ENCODE measurements around the gene PPP1R18.

Gene PPP1R18

GRCh38 chr6:30681766-30682142 is 4.7 kb downstream of the PPP1R18 start:
- TF ChIP-seq CTCF (IDR thresholded peaks at IDR 0.05; ENCODE audit: insufficient read depth, low read length, poor library complexity, severe bottlenecking): no peak
- Histone ChIP-seq H3K27me3 (replicated peaks; ENCODE audit: control insufficient read depth, insufficient read depth, low read length) (no peaks in the 10 kb centered on the region), H3K36me3 (ENCODE audit: control insufficient read depth, insufficient read depth, low read length) (peaks cover 16% of the 10 kb centered on the region), H3K4me3 (replicated peaks; ENCODE audit: low read depth, low read length) (peak overlapping the region; percentile 95)
- DNase-seq (ENCODE audit: extremely low read depth, insufficient read length): peak; percentile 18

- Histone ChIP-seq H3K36me3 (ENCODE audit: control insufficient read depth, insufficient read depth, low read length) (peaks cover 22% of the 10 kb centered on the region), H3K27me3 (replicated peaks; ENCODE audit: control insufficient read depth, insufficient read depth, low read length) (no peaks in the 10 kb centered on the region), H3K4me3 (replicated peaks; ENCODE audit: low read depth, low read length) (peak overlapping the region; percentile 51)
- no peak for DNase-seq (ENCODE audit: extremely low read depth, insufficient read length)
- TF ChIP-seq CTCF (IDR thresholded peaks at IDR 0.05; ENCODE audit: insufficient read depth, low read length, poor library complexity, severe bottlenecking): no peak
These were observed 6.5 kb downstream of the PPP1R18 start for GRCh38 chr6:30679765-30680535.

DNA sequence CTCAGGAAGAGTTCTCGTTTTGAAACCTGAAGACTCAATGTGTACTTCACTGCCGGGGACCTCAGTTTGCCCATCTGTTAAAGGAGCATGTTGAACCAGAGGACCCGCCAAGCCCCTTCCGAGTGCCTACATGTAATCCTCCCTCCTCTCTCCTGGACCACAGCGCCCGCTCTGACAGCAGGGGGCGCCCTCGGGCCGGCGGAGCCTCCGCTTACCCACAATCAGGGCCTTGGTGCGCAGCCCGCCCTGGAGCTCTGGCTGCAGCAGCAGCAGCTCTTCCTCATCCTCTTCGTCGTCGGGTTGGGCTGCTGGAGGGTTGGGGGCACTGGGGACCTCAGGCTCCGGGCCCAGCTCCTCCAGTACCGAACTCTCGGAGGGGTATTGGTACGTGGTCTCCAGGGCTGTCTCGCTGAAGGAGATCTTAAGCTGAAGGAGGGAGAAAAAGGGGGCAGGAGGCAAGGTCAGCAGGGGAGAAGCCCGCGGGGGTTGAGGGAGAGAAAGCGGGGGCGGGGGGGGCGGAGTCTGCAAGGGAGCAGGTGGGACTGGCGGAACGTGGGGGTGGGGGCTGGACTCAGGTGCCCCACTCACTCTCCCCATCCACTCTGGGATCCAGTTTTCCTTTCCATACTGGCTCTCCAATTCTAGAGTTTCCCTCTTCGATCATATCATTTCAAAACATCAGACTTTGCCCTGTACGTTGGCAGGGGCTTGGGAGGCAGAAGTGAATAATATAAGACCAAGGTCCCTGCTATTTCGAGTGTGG is 7.3 kb downstream of the PPP1R18 start:
- Histone ChIP-seq H3K4me3 (replicated peaks; ENCODE audit: low read depth, low read length) (peak overlapping the region; percentile 51), H3K27me3 (replicated peaks; ENCODE audit: control insufficient read depth, insufficient read depth, low read length) (no peaks in the 10 kb centered on the region), H3K36me3 (ENCODE audit: control insufficient read depth, insufficient read depth, low read length) (peaks cover 22% of the 10 kb centered on the region)
- peak; percentile 99 for TF ChIP-seq CTCF (IDR thresholded peaks at IDR 0.05; ENCODE audit: insufficient read depth, low read length, poor library complexity, severe bottlenecking)
- peak; percentile 91 for DNase-seq (ENCODE audit: extremely low read depth, insufficient read length)

DNA sequence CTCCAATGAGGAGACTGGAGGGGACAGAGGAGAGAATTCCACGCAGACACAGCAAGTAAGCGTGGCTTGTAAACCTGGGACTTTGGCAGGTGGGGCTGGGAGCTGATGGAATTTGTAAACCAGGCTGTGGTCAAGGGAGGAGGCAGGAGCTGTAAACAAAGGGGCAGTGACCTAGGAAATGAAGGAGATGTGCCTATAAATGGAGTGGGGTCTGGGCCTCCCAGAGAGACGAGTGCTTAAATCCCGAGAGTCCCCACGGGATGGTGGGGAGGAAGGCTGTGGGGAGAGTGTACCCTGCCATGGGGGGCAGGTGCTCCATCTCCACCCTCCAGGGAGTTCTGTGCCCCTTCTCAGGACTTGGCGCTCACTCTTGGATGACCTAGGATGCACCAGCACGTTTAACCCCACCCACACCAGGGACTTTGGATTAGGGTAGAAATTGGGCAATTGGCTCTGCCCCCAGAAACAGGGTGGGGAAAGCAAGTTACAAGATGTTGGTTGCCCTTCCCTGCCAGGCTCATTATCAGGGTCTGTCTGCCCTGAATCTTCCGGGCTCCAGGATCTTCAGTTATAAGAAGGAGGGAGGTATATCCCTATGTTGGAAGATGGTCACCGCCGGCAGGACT is 9.7 kb downstream of the PPP1R18 start:
- no peak for DNase-seq (ENCODE audit: extremely low read depth, insufficient read length)
- no peak overlapping the region for H3K4me3 ChIP-seq (replicated peaks; ENCODE audit: low read depth, low read length)
- no peak for TF ChIP-seq CTCF (IDR thresholded peaks at IDR 0.05; ENCODE audit: insufficient read depth, low read length, poor library complexity, severe bottlenecking)
- no peaks in the 10 kb centered on the region for H3K27me3 ChIP-seq (replicated peaks; ENCODE audit: control insufficient read depth, insufficient read depth, low read length)
- peaks cover 22% of the 10 kb centered on the region for H3K36me3 ChIP-seq (ENCODE audit: control insufficient read depth, insufficient read depth, low read length)

GRCh38 chr6:30672445-30673253 is 13.8 kb downstream of the PPP1R18 start, which contains the start of gene DHX16:
Gene DHX16 (minus strand): TSS chr6:30673006. CDS start chr6:30672841, 165 bp downstream.
- DNase-seq (ENCODE audit: extremely low read depth, insufficient read length): peak; percentile 87
- Histone ChIP-seq H3K36me3 (ENCODE audit: control insufficient read depth, insufficient read depth, low read length) (peaks cover 12% of the 10 kb centered on the region), H3K4me3 (replicated peaks; ENCODE audit: low read depth, low read length) (peak within 1 kb of the TSS; percentile 99), H3K27me3 (replicated peaks; ENCODE audit: control insufficient read depth, insufficient read depth, low read length) (no peaks in the 10 kb centered on the region)
- TF ChIP-seq CTCF (IDR thresholded peaks at IDR 0.05; ENCODE audit: insufficient read depth, low read length, poor library complexity, severe bottlenecking): peak; percentile 84

Measured in GM06990 (cell line).